ENCODE results near the gene CD38. TPM values are rescaled to one million over a fixed set of nuclear protein-coding genes. Genes with fewer than 3 reads are reported as not detected.

CD38 gene
- polyA plus RNA-seq, 3 donors from 2014 or later = 33.4 to 133 (median 60.9) TPM

- H3K36me3 Mint-ChIP-seq = peaks cover 0 to 5% (median 4%) of the 10 kb centered on the region in 3 donors
- H3K4me3 Mint-ChIP-seq = peak overlapping the region in 1 of 5 donors; percentile 33
- no peaks in the 10 kb centered on the region for H3K9me3 Mint-ChIP-seq
- H3K27me3 Mint-ChIP-seq (ENCODE audit: low read depth in 3 of 3) = peaks cover 0 to 8% (median 8%) of the 10 kb centered on the region in 3 donors
- H3K4me1 Mint-ChIP-seq = peaks cover 82 to 83% of the 10 kb centered on the region in 2 donors
- peak overlapping the region in 3 of 6 donors; percentile 14 to 51 (median 51) for H3K27ac Mint-ChIP-seq
- DNase-seq = no peak
Observed at GRCh38 chr4:15769202-15769601, 8.9 kb upstream of the CD38 start.

GRCh38 chr4:15771216-15772058 lies 6.7 kb upstream of the CD38 start:
- DNase-seq = peak; percentile 66 to 69 (median 68)
- peak overlapping the region; percentile 25 to 75 (median 59) for H3K4me3 Mint-ChIP-seq
- H3K4me1 Mint-ChIP-seq = peaks cover 72 to 76% of the 10 kb centered on the region in 2 donors
- no peaks in the 10 kb centered on the region for H3K9me3 Mint-ChIP-seq
- peak overlapping the region; percentile 31 to 90 (median 84) for H3K27ac Mint-ChIP-seq
- H3K36me3 Mint-ChIP-seq = no peaks in the 10 kb centered on the region
- H3K27me3 Mint-ChIP-seq (ENCODE audit: low read depth in 3 of 3) = peaks cover 0 to 11% (median 8%) of the 10 kb centered on the region in 3 donors

GRCh38 chr4:15774020-15774420 lies 4.1 kb upstream of the CD38 start:
- peak overlapping the region in 3 of 5 donors; percentile 1 to 55 (median 37) for H3K4me3 Mint-ChIP-seq
- no peaks in the 10 kb centered on the region for H3K36me3 Mint-ChIP-seq
- DNase-seq = peak; percentile 45 to 61 (median 46)
- peaks cover 76 to 79% of the 10 kb centered on the region in 2 donors for H3K4me1 Mint-ChIP-seq
- H3K9me3 Mint-ChIP-seq = no peaks in the 10 kb centered on the region
- H3K27ac Mint-ChIP-seq = peak overlapping the region in 5 of 6 donors; percentile 26 to 81 (median 74)
- peaks cover 2 to 21% (median 11%) of the 10 kb centered on the region in 3 donors for H3K27me3 Mint-ChIP-seq (ENCODE audit: low read depth in 3 of 3)

- Mint-ChIP-seq H3K4me3 (peak overlapping the region; percentile 26 to 99 (median 94)), H3K27ac (peak overlapping the region in 5 of 6 donors; percentile 71 to 93 (median 90)), H3K9me3 (no peaks in the 10 kb centered on the region), H3K27me3 (ENCODE audit: low read depth in 3 of 3) (peaks cover 10 to 28% (median 18%) of the 10 kb centered on the region in 3 donors), H3K4me1 (peaks cover 80 to 87% of the 10 kb centered on the region in 2 donors), H3K36me3 (peaks cover 7 to 19% (median 17%) of the 10 kb centered on the region in 3 donors)
- DNase-seq = no peak
Observed at GRCh38 chr4:15776871-15777648, 1.1 kb upstream of the CD38 start.

GRCh38 chr4:15777697-15778288 lies 335 bp upstream of the CD38 start:
- H3K9me3 Mint-ChIP-seq = no peaks in the 10 kb centered on the region
- H3K36me3 Mint-ChIP-seq = peaks cover 11 to 25% (median 25%) of the 10 kb centered on the region in 3 donors
- H3K27me3 Mint-ChIP-seq (ENCODE audit: low read depth in 3 of 3) = peaks cover 8 to 28% (median 18%) of the 10 kb centered on the region in 3 donors
- H3K4me1 Mint-ChIP-seq = peaks cover 80 to 87% of the 10 kb centered on the region in 2 donors
- peak overlapping the region; percentile 91 to 99 (median 94) for H3K4me3 Mint-ChIP-seq
- H3K27ac Mint-ChIP-seq = peak overlapping the region; percentile 71 to 93 (median 90)
- no peak for DNase-seq

GRCh38 chr4:15779306-15779705 lies 1.2 kb downstream of the CD38 start:
- Mint-ChIP-seq H3K9me3 (no peaks in the 10 kb centered on the region), H3K4me3 (peak overlapping the region; percentile 93 to 99 (median 95)), H3K27me3 (ENCODE audit: low read depth in 3 of 3) (peaks cover 5 to 25% (median 18%) of the 10 kb centered on the region in 3 donors), H3K36me3 (peaks cover 24 to 41% (median 35%) of the 10 kb centered on the region in 3 donors), H3K27ac (peak overlapping the region; percentile 87 to 96 (median 92)), H3K4me1 (peaks cover 82 to 89% of the 10 kb centered on the region in 2 donors)
- no peak for DNase-seq

GRCh38 chr4:15779809-15780208 lies 1.7 kb downstream of the CD38 start:
- no peaks in the 10 kb centered on the region for H3K9me3 Mint-ChIP-seq

GRCh38 chr4:15781427-15782095 lies 3.4 kb downstream of the CD38 start:
- peak; percentile 52 to 61 (median 59) for DNase-seq
- Mint-ChIP-seq H3K27me3 (ENCODE audit: low read depth in 3 of 3) (peaks cover 6 to 23% (median 18%) of the 10 kb centered on the region in 3 donors), H3K4me3 (peak overlapping the region; percentile 72 to 99 (median 94)), H3K4me1 (peaks cover 89 to 94% of the 10 kb centered on the region in 2 donors), H3K27ac (peak overlapping the region; percentile 46 to 94 (median 90)), H3K36me3 (peaks cover 39 to 62% (median 51%) of the 10 kb centered on the region in 3 donors), H3K9me3 (no peaks in the 10 kb centered on the region)

More at GRCh38 chr4:15779809-15780208, 1.7 kb downstream of the CD38 start:
- Mint-ChIP-seq H3K27ac (peak overlapping the region; percentile 87 to 96 (median 92)), H3K4me3 (peak overlapping the region; percentile 93 to 99 (median 95)), H3K36me3 (peaks cover 26 to 46% (median 36%) of the 10 kb centered on the region in 3 donors), H3K4me1 (peaks cover 84 to 89% of the 10 kb centered on the region in 2 donors), H3K27me3 (ENCODE audit: low read depth in 3 of 3) (peaks cover 5 to 23% (median 18%) of the 10 kb centered on the region in 3 donors)
- DNase-seq = no peak

GRCh38 chr4:15783676-15784075 lies 5.5 kb downstream of the CD38 start:
- H3K4me3 Mint-ChIP-seq = peak overlapping the region in 1 of 5 donors; percentile 36
- DNase-seq = no peak
- peaks cover 46 to 75% (median 59%) of the 10 kb centered on the region in 3 donors for H3K36me3 Mint-ChIP-seq
- peaks cover 4 to 18% (median 15%) of the 10 kb centered on the region in 3 donors for H3K27me3 Mint-ChIP-seq (ENCODE audit: low read depth in 3 of 3)
- no peaks in the 10 kb centered on the region for H3K9me3 Mint-ChIP-seq
- H3K27ac Mint-ChIP-seq = peak overlapping the region in 4 of 6 donors; percentile 6 to 49 (median 32)
- H3K4me1 Mint-ChIP-seq = peaks cover 86 to 94% of the 10 kb centered on the region in 2 donors

GRCh38 chr4:15784959-15785634 lies 7.0 kb downstream of the CD38 start:
- no peak overlapping the region for H3K4me3 Mint-ChIP-seq
- DNase-seq = no peak
- H3K27ac Mint-ChIP-seq = peak overlapping the region in 5 of 6 donors; percentile 6 to 79 (median 40)
- H3K4me1 Mint-ChIP-seq = peaks cover 80 to 92% of the 10 kb centered on the region in 2 donors
- H3K27me3 Mint-ChIP-seq (ENCODE audit: low read depth in 3 of 3) = peaks cover 4 to 10% (median 5%) of the 10 kb centered on the region in 3 donors
- peaks cover 46 to 74% (median 53%) of the 10 kb centered on the region in 3 donors for H3K36me3 Mint-ChIP-seq
- H3K9me3 Mint-ChIP-seq = no peaks in the 10 kb centered on the region

- Mint-ChIP-seq H3K4me1 (peaks cover 64 to 75% of the 10 kb centered on the region in 2 donors), H3K36me3 (peaks cover 42 to 63% (median 45%) of the 10 kb centered on the region in 3 donors), H3K4me3 (no peak overlapping the region), H3K9me3 (no peaks in the 10 kb centered on the region), H3K27ac (no peak overlapping the region), H3K27me3 (ENCODE audit: low read depth in 3 of 3) (peaks cover 2 to 4% (median 2%) of the 10 kb centered on the region in 3 donors)
- no peak for DNase-seq
Observed at GRCh38 chr4:15786743-15787142, 8.6 kb downstream of the CD38 start.

- peak overlapping the region in 3 of 6 donors; percentile 14 to 43 (median 15) for H3K27ac Mint-ChIP-seq
- no peak for DNase-seq
- no peak overlapping the region for H3K4me3 Mint-ChIP-seq
- peaks cover 35 to 72% of the 10 kb centered on the region in 2 donors for H3K4me1 Mint-ChIP-seq
- peaks cover 2 to 14% (median 10%) of the 10 kb centered on the region in 3 donors for H3K36me3 Mint-ChIP-seq
- H3K27me3 Mint-ChIP-seq (ENCODE audit: low read depth in 3 of 3) = no peaks in the 10 kb centered on the region
- H3K9me3 Mint-ChIP-seq = no peaks in the 10 kb centered on the region
Observed at GRCh38 chr4:15792974-15793373, 14.8 kb downstream of the CD38 start.

Measured in immature natural killer cell (primary cell).